KG1 (cell line): ENCODE data around the gene AGXT2.
"Not testable (repeated sequence)": the region's sequence is repeated elsewhere in the genome, so short reads cannot be mapped to it uniquely, and the experiment has no call there.

Experiments
- DNase-seq: peaks from one replicate; lab custom pipeline; 2025; lab: John Stamatoyannopoulos, UW

Gene AGXT2

DNA sequence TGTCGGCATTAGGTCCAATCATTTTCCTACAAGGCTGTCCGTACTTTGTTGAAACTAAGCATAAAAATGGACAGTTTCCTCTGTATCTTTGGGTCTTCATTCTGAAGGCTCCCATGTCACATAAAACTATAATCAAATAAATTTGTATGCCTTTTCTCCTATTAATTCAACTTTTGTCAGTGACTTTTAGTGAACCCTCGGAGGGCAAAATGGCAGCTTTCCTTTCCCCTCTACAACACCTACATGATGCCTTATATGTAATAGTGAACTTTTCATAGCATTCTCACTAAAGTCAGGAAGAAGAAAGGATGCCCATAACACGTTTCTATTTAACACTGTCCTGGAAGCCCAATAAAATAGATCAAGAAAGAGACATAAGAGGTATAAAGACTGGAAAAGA lies 5.1 kb upstream of the AGXT2 start:
- DNase-seq: no peak

DNA sequence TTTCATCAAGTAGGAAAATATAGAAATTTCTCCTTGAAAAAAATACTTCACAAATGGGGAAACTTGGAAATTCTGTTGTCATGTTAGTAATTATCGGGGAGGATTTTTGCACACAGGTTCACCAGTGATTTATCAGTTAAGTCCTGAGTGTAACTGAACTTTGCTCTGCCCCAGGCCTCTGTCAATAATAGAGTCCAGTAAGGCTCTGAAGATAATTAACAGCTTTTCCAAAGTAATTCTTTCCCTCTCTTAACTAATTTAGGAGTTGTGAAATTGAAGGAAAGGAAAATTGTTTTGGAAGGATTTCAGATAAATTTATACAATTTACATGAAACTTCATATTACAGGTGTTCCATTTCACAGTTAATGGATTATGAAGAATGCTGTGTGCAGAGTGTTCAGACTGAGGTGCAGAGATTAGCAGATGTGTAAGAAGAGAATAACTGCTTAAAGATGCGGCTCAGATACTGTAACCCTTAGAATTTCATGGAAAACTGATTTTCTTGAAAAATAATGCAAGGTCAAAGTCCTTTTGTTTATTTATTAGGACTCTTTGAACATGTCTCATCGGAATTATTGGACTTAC lies 2.9 kb upstream of the AGXT2 start:
- DNase-seq: no peak

DNA sequence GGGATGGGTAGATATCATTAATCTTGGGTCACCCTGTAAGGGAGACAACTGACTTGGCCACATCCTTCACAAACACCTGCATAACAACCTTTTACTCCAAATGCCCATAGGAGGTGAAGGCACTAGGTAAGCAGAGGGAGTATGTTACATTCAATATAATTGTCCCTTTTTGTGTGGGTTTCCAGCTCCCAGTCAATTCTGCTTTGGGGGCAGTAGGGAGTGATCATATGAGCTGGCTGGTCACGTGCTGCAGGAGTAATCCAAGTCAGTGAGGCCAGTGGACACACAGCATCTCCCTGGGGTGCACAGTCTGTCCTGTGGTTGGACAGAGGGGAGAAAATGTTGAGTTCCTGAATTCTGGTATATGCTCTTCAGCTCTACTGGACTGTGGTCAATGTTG lies 1.2 kb upstream of the AGXT2 start:
- DNase-seq: no peak

DNA sequence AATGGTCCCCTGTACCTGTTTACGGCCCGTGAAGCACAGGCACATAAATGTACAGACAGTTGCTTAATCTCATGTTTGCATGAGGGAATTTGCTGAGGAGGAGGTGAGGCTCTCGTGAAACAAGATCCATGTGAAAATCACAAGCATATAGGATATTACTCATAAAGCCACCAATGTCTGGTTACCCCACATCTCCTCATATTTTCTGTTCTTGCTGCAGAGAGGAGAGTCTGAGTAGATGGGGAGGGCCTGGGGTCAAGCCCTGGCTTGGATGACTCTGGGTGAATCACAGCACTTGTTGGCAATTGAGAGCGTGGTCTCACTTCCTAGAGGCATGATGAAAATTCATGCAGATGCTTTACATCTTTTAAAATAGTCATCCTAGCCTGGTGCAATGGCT lies 975 bp downstream of the AGXT2 start:
- DNase-seq: no peak

DNA sequence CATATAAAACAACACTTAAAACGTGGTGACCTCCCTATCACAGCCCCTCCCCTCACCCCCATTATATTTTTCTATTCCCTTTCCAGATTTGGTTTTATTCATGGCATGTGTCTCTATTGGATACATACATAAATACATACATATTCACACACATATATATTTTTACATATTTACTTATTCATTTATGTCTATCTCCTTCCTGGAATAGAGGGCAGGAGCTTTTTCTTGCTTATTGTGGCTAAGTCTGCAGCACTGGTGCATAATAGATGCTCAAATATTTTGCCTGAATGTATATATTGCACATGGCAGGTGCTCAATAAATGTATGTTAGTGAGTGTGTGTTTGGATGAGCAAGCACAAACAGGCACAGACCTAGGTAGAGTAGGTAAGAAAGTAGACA lies 2.5 kb downstream of the AGXT2 start:
- DNase-seq: no peak

DNA sequence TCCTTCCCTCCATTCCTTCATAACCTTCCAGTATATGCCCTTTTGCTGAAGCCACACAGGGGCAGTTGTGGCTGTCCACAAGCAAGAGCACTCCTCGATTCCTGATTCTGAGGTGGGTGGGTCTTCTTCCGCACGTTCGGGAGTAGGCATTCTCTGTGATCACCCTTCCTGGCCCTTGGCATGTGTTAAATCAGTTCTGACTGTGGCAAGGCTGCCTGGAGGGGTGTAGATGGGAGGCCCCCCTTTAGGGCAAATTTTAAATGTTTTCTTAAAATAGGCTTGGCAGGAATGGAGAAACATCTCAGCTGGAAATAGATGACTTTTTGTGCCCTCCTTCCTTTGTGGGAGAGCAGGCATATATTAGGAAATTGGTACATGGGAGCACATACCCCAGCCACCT lies 3.1 kb downstream of the AGXT2 start:
- DNase-seq: no peak

DNA sequence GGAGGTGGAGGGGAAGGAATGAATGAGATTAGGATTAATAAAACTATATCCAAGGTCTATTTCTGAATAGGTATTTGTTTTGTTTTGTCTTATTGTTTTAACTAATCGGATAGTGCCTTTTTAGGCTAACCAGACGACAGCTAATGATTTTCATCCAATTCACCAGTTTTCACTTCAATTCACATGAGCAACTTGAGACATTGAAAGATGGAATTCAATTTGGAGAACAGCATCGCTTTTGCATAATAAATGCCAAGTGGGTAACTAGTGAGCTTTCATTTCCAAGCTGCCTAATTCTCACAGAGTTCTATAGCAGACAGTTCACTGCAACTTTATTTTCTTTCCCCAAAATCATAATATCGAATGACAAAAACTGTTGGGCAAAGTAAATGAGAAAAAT lies 5.0 kb downstream of the AGXT2 start:
- no peak for DNase-seq

DNA sequence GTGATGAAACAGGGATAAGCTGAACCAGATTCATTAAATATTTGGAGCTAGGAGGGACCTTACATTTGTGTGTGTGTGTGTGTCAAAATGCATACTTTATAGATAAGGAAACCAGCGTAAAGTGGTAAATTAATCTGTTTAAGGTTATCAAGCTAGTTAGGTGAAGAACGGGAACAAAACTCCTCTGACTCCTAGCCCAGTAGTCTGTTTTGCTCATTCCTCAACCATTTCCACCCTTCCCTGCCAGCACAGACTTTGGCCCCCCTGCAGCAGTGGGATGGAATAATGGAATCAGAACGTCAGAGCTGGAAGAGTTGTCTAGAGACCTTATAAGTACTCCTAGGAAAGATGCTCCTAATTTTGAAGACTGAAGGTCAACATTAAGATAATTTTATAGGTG lies 6.5 kb downstream of the AGXT2 start:
- DNase-seq: no peak

DNA sequence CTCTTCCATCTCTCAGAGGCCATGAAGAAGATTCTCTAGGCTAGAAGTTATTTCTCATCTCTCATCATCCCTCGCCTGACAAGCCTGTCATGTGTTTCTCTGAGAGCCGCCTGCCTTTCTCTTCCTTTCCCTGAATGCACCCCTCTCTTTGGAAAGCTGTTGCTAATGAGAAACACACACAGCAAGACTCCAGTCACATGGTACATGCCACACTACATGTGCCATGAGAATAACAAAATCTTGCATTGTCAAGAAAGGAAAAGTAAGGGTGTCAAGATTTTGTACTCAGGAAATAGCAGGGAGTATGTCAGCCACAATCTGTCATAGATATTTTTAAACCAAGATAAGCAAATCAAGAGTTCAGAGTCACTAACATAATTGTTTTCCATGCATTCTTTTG lies 8.9 kb downstream of the AGXT2 start:
- no peak for DNase-seq

DNA sequence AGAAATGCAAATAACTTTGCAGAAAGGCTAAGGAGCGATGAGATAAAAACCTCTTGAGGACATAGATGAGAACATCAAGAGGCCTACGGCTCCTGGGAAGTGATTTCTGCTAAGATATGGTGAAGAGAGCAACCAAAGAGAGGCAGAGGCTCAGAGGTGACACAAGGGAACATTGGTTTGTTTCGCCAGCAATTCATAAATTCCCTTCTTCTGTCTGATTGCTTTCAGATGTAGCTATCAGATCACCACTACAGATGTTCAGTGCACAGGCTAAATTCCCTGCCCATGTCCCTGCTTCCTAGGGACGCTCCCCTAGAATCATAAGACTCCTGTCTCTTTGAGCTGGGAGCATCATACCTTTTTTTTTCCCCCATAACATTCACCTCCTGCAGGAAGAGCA lies 11.2 kb downstream of the AGXT2 start:
- no peak for DNase-seq

DNA sequence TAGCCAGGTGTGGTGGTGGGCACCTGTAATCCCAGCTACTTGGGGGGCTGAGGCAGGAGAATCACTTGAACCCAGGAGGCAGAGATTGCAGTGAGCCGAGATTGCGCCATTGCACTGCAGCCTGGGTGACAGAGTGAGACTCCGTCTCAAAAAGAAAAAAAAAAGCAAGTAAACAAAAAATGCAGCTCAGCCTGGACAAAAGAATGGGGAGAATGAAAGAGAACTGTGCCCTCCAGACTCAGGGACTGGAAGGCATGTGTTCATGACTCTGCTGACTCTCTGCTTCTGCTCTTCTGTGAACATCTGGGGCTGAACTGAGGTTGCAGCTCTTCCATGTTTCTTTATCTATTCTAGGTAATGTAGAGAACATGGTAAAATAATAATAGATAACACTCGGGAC lies 11.8 kb downstream of the AGXT2 start:
- not testable (repeated sequence) for DNase-seq

DNA sequence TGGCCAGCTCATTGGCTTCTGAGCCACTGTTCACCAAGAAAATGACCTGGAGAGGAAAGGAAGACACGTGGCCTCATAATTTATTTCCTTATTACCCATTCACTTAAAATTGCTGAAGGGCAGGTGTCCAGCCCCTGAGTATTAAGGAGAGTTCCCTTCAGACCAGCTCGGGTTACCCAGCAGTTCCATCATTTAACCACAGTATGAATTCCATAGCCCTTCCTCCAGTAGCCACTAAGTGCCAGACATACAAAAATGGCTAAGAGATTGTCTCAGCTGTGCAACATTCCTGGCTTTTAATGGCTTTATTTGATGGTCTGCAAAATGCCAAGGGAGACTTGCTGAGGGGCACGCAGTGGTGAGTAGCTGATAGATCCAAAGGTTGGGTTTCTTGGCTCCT lies 12.5 kb downstream of the AGXT2 start:
- no peak for DNase-seq

DNA sequence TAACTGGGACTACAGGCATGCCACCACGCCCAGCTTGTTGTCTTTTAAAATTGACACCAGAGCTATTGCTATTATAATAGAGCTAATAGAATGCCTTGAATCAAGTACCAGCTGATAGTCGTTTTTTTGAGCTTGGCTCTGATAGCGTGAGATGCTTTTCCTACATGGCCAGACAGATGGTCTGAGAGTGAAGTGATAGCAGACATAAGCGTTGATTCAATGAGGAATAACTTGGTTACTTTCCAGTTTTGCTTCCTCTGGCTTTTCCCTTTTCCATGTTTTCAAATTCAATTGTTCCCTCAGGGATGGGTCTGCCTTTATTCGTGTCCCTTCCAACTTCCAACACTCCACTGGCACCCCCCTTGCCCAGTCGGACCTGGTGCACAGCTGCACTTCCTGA lies 15.4 kb downstream of the AGXT2 start:
- no peak for DNase-seq

DNA sequence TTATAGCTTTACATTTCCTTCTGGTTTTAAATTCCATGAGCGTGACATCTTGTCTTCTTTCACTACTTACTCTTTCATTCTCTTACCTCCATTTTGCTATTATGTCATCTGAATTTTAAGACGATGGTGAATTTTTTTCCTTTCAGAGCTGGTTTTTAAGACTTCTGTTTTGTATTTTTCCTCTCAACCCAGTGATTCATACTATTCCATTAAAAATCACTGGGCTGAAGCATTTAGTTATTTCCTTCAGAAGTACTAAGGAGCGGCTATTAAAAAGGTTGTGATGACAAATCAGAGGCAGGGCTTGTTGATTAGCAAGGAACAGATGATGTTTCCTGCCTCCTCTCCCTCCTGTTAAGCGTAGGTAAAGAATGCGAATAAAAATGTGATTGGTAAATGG lies 16.5 kb downstream of the AGXT2 start:
- DNase-seq: no peak

DNA sequence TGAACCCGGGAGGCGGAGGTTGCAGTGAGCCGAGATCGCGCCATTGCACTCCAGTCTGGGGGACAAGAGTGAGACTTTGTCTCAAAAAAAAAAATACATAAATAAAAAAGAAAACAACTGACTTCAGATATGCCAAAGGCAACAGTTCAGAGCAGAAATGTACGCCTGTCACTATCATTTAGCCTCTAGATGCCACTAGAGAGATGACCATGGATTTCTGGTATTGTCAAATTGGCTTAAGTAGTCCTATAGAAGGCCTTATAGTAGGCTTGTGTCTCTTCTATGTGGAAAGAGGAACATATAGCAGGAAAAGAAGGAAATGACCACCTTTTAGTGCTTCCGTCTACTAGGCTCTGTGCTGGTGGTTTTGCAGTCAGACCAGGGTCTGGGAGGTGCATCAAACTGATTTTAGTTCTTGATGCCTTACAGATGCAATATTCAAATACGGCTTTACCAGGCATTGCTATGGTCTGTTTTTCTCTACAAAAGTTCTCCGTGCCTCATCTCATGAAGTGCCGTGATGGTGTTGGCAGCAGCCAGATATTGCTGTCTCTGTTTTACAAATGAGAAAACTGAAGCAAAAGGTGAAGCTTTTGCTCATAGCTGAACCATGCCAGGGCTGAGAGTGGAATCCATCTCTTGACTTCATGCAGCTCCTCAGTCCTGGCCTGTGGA lies 17.2 kb downstream of the AGXT2 start:
- DNase-seq: no peak

DNA sequence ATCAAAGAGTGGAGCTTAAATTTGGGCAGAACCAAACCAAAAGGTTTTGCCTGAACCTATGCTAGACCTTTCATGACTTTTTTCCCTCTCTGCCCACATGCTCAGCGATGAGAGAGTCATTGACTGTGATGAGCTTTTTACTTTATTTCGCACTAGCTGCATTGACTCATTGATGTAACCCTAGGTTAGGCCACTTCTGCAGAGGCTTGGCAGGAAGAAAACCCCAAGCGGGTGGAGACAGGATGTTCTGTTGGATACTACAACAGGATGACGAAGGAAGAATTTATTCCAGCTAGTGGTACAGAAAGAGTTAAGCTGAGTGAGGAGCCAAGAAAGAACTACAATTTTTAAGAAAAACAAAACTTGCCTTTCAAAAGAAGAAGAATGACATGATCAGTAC lies 18.4 kb downstream of the AGXT2 start:
- DNase-seq: no peak

DNA sequence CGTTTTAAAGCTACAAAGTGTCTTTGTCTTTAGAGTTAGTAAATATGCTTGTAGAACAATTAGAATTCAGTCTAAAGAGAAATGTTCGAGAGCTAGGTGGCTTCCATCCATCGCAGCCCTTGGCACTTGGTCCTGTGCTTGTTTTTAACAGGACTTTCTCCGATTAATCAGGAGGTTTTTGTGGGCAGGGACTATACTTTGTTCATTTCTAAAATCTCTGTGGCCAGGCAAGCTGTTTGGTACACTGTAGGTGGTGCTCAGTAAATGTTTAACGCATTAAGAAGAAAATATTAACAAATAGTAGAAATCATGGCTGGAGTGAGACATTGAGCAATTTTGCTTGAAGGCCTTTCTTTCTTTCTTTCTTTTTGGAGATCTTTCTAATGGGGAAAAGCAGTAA lies 20.8 kb downstream of the AGXT2 start:
- no peak for DNase-seq

DNA sequence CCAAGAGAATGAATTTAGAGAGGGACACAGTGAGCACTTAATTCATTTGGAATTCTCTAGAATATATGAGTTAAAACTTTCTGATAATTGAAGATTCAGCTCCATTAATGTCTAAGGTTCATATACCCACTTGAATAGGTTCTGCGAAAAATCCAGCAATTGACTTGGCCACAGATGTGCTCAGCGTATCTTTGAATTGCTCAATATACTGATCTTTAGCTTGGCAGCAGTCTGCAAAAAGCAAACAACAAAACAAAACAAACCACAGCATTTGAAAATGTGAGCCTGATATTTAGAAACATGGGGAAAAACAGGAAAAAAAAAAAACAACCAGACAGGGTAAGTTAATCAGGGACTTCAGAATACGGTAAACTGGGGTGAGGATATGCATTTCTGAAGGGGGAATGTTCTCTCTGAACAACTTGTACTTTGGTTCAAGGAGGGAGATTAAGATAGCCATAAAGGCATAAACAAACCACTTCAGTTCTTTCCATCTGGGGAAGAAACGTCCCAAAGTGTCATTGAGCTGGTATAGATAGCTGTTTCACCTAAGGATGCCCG lies 21.4 kb downstream of the AGXT2 start:
- no peak for DNase-seq

DNA sequence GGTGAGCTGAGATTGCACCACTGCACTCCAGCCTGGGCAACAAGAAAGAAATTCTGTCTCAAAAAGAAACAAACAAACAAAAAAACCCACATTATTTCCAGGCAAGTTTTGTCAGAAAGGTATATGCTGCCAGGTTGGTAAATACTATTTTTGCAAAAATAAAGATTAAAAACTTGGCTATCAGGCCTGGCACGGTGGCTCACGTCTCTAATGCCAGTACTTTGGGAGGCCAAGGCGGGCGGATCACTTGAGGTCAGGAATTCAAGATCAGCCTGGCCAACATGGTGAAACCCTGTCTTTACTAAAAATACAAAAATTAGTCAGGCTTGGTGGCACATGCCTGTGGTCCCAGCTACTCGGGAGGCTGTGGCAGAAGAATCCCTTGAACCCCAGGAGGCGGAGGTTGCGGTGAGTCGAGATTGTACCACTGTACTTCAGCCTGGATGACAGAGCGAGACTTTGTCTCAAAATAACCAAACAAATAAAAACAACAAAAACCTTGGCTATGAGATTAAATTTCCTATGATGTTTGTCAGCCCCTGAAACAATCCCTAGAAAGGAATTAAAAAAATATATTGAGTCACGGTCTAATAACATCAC lies 22.7 kb downstream of the AGXT2 start:
- no peak for DNase-seq

DNA sequence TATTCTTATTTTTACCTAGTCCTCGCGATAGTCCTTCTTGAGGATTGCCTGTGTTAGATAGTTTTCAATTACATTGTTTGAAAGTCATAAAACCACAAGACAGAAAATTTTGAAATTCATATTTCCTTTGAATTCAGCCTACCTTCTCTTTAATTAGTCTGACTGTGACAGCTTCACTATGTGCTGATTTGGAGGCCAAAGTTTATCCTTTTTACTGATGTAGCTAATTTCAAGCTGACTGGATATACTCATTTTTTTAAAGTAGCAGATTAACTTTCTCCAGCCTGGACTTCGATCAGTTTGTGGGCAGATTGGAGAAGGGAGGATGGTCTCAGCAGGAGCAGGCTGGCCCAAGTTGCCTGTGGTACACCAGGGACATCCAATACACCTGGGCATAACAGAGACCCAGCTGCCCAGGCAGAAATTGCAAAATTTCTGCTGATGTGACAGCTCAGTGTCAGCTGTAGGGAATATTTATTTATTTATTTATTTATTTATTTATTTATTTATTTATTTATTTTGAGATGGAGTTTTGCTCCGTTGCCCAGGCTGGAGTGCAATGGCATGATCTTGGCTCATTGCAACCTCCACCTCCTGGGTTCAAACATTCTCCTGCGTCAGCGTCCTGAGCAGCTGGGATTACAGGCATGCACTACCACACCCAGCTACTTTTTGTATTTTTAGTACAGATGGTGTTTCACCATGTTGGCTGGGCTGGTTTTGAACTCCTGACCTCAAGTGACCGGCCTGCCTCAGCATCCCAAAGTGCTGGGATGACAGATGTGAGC lies 24.2 kb downstream of the AGXT2 start:
- DNase-seq: no peak

DNA sequence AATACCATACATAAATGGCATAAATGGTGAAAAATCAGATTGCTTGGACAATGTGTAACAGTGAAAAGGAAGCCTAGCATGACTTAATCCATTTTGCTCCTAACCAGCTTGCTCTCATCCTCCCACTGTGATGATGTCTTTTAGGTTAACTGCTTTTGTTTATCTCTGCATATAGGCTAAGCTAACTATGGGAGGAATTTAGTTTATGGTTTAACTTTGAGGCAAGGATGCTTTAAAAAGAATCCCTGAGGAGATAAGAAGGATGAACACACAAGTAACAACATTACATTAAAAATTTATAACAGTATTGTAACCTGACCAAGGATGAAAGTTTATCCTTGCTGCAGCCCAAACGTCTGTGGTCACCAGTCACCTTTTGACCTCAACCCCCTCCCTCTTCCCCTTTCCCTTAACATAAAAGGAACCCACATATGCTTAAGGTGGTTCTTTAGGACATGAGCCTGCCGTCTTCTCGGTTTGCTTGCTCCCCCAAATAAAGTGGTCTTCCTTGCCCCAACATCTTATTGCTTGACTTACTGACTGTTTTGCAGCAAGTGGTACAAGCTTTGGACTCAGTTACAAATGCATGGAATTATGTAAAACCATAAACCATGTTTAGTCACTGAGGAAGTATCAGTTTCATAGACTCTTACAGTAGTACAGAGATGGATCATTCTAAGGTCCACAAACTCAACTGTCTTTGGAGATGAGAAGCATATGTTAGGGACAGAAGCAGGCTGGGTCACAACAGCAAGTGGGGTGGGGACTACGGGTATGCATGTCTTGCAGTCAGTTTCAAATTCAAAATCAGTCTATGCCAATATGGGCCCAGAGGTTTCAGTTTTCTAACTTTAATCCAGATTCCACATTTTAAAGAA lies 31.3 kb downstream of the AGXT2 start:
- DNase-seq: no peak

DNA sequence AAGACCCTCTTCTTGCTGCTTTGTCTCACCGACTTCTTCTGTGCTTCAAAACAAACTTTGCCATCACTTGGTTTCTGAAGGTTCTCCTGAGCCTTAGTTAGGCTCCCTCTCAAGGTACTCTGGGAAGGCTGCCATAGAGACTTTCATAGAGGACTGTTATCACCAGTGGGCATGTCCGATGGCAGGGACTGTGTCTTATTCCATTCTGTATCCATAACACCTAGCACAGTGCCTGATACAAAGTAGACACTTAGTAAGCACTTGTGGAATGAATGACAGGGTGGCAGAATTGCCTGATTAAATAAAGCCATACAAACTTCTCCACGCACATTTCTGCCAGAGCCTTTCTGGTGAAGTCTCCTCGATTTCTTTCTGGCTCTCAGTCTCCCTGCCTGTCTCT lies 32.7 kb downstream of the AGXT2 start:
- no peak for DNase-seq
